Neuron (in vitro differentiated cells): ENCODE measurements around the gene NCOA7.
A peak's percentile ranks its signal among the peaks of the same experiment; 100 is the strongest.
"Not testable (repeated sequence)": the region's sequence is repeated elsewhere in the genome, so short reads cannot be mapped to it uniquely, and the experiment has no call there.

ENCODE experiments used
- H2AFZ ChIP-seq: one replicate; pipeline ENCODE4 v1.6.1; 2013; ENCODE audit warnings: low read depth, mild to moderate bottlenecking, inconsistent platforms, low read length, moderate library complexity
- H3K27me3 ChIP-seq: one replicate; pipeline ENCODE4 v1.6.1; 2013; ENCODE audit warnings: low read length; ENCODE audit not compliant: insufficient read depth
- H3K36me3 ChIP-seq: one replicate; pipeline ENCODE4 v1.6.1; 2013; ENCODE audit warnings: low read length; ENCODE audit not compliant: insufficient read depth
- H3K4me1 ChIP-seq: one replicate; pipeline ENCODE4 v1.6.1; 2013; ENCODE audit warnings: low read length; ENCODE audit not compliant: insufficient read depth
- H3K4me3 ChIP-seq: 2 replicates; pipeline ENCODE4 v1.5.1; 2013; ENCODE audit warnings: mild to moderate bottlenecking, low read length, moderate library complexity
- H3K9me3 ChIP-seq: one replicate; pipeline ENCODE4 v1.6.1; 2013; ENCODE audit warnings: low read length

The NCOA7 gene

DNA sequence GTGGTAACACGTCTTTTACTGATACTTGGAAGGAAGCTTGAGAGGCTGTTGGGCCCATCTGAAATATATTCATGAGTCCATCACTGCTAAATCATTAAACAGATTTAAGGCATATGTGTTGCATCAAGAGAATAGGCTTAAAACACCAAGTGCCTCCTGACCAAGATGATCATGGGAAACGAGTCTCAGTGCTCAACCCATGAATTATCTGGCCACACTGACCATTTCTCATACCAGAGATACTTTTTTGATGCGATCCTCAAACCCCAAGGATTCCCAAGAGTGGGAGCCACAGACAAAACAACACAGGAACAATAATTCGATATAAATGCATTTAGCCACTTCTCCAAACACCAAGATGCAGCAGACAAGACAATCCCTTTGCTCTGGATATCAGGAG is 24.1 kb upstream of the NCOA7 start:
- Histone ChIP-seq H3K9me3 (no peaks in the 10 kb centered on the region), H3K27me3 (peaks cover 12% of the 10 kb centered on the region), H3K36me3 (no peaks in the 10 kb centered on the region), H3K4me3 (no peak overlapping the region), H3K4me1 (no peaks in the 10 kb centered on the region), H2AFZ (no peak overlapping the region)

DNA sequence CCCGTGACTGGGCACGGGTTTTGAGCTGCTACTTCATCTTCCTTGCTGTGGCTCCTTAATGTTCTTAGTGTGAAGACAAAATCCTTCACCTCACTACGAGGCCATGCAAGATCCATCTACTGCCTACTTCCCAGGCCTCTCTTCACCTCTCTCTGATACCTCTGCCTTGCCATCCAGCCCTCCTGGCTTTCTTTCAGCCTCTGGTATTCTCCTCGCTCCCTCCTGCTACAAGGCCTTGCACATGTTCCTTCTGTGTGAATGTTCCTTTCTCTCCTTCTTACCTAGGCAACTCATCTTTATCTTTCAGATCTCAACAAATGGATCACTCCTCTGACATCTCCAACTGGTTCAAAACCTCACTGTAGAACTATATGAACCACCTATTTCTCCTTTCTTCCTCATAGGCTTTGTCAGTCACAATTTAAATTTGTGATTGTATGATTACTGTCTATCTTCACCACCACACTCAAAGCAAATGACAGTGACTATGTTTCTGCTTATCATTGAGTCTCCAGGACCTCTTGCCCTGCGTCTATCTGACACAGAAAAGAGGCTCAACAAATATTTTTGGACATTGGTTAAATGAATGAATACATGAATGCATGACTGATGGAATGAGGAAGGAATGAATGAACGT is 21.5 kb upstream of the NCOA7 start:
- Histone ChIP-seq H2AFZ (no peak overlapping the region), H3K4me1 (no peaks in the 10 kb centered on the region), H3K27me3 (peaks cover 12% of the 10 kb centered on the region), H3K9me3 (no peaks in the 10 kb centered on the region), H3K36me3 (no peaks in the 10 kb centered on the region), H3K4me3 (no peak overlapping the region)

DNA sequence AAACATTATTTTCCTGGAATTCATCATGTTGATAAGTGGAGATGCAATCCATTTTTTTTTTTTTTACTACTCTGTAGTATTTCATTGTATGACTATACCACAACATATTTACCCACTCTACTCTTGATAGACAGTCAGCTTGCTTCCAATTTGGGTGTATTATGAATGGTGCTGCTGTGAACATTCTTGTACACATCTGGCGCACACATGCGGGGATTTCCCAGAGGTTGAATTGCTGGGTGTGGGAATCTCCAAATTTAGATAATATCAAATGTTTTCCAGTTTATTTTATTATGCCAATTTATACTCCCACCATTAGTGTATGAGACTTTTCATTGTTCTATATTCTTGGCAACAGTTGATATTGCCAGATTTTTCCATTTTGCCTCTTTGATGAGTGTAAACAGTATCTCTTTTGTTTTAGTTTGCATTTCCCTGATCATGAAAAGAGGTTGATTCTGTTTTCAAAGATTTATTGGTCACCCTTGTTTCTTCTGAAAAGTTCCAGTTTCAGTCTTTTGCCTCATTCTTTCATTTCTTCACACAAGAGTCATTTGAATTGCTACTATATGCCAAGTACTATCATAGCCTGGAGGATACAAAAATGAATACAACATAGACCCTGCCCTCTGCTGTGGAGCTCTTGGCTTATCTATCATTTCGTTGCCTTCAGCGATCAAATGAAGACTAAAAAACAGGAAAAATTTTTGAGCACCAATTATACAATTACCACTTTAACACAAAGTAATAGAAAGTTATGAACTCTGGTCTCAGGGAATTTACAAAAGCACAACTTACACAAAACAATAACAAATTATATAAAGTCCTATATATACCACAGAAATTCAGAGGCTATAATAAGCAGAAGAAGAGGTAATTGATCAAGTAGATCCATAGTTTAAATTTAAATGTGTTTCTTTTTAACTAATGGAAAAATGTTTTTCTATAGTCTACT is 17.1 kb upstream of the NCOA7 start:
- no peaks in the 10 kb centered on the region for H3K4me1 ChIP-seq
- no peak overlapping the region for H2AFZ ChIP-seq
- H3K9me3 ChIP-seq, result no peaks in the 10 kb centered on the region
- no peaks in the 10 kb centered on the region for H3K36me3 ChIP-seq
- no peak overlapping the region for H3K4me3 ChIP-seq
- peaks cover 4% of the 10 kb centered on the region for H3K27me3 ChIP-seq

DNA sequence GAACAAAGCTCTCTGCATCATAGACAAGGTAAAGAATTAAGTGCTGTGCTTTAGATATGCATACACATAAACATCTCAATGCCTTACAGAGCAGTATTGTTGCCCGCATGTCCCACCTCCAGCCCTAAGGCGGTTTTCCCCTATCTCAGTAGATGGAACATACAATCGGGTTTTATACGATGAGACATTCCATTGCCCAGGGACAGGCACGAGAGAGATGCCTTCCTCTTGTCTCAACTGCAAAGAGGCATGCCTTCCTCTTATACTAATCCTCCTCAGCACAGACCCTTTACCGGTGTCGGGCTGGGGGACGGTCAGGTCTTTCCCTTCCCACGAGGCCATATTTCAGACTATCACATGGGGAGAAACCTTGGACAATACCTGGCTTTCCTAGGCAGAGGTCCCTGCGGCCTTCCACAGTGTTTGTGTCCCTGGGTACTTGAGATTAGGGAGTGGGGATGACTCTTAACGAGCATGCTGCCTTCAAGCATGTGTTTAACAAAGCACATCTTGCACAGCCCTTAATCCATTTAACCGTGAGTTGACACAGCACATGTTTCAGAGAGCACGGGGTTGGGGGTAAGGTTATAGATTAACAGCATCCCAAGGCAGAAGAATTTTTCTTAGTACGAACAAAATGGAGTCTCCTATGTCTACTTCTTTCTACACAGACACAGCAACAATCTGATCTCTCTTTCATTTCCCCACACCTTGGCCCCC is 14.5 kb upstream of the NCOA7 start:
- not testable (repeated sequence) for H3K4me3 ChIP-seq, H3K27me3 ChIP-seq, H3K36me3 ChIP-seq, H2AFZ ChIP-seq, H3K9me3 ChIP-seq, H3K4me1 ChIP-seq

DNA sequence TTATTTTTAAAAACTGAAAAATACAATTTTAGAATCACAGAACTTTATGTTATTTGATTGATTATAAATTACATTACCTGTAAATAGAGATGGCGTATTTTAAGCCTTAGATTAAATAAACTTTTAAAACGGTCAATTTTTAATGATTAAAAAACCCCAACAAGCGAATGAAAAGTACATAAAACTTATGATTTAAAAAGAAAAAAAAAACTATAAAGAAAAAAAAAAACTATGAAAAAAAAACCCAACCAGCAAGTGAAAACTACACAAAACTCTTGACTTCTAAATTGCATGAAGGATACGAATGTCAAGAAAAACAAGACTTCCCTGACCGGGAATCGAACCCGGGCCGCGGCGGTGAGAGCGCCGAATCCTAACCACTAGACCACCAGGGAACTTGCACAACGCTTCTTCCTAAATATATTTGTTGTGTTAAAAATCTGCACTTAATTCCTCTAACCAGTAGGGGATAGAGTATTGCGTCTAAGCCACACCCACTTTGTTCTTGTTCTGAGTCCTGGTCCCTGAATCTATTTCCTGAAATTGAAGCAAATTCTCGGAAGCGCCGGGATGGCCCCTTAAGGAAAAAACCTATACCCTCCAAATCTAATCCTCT is 10.7 kb upstream of the NCOA7 start:
- H3K4me3 ChIP-seq, result peak overlapping the region; percentile 59
- no peaks in the 10 kb centered on the region for H3K36me3 ChIP-seq
- peak overlapping the region; percentile 97 for H2AFZ ChIP-seq
- H3K9me3 ChIP-seq, result no peaks in the 10 kb centered on the region
- no peaks in the 10 kb centered on the region for H3K27me3 ChIP-seq
- H3K4me1 ChIP-seq, result peaks cover 3% of the 10 kb centered on the region

DNA sequence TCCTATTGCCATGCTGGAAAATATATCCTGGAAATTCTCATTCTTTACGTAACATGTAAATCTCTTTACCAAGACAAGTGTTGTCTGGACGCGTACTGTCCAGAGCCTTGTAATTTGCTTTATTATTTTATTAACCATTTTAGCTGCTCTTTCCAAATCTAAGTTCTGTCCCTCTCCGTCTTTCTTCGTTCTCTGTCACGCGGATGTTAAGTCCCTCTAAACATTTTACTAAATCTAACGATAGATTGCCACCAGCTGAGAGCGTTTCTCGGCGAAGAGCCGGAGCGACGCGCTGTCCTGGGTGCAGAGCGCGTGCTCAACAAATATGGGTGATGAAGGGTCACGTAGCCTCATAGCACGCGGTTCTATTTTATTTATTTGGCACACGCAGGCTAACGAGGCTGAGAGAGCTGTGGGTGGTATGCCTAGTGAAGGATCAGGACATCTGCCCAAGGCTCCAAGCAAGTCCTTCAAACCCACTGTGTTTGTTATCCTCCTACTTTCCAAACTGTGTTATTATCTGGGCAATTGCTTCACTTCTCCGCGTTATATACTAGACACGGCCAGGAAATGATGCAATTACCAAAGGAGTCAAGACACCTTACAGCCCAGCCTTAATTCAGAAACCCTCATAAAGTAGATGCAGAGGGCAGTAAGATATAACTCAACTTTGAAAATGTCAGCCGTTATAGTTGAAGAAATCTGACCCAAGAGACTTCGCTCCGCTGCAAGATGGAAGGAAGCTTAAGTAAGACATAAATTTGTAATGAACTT is 10.0 kb upstream of the NCOA7 start:
- peak overlapping the region; percentile 59 for H3K4me3 ChIP-seq
- peaks cover 3% of the 10 kb centered on the region for H3K4me1 ChIP-seq
- H3K27me3 ChIP-seq, result no peaks in the 10 kb centered on the region
- H2AFZ ChIP-seq, result peak overlapping the region; percentile 97
- no peaks in the 10 kb centered on the region for H3K36me3 ChIP-seq
- H3K9me3 ChIP-seq, result no peaks in the 10 kb centered on the region

DNA sequence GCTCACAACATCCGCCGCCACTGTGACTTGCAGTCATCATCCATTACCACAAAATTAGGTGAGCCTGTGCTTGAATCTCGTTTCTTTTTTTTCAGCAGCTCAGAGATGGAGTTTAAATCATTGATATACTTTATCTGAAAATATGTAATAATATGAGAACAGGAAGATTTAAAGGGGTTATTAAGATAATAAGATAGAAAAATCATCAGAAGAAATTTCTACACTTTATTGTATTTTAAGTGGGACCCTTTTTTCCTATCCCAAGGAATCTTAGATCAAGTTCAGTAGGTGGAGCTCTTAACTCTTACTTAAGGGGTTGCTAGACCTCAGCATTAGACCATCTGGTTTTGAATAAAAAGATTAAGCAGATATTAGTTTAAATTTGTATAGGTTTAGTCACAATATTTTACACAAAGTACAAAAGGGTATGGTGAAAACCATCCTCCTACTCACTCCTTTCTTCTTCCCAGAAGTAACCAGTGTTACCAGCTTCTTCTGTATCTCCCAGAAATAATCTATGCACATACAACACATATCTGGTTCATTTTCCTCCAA is 9.4 kb upstream of the NCOA7 start:
- Histone ChIP-seq H3K4me1 (peaks cover 3% of the 10 kb centered on the region), H3K4me3 (peak overlapping the region; percentile 59), H3K27me3 (no peaks in the 10 kb centered on the region), H3K9me3 (no peaks in the 10 kb centered on the region), H2AFZ (peak overlapping the region; percentile 97), H3K36me3 (no peaks in the 10 kb centered on the region)

DNA sequence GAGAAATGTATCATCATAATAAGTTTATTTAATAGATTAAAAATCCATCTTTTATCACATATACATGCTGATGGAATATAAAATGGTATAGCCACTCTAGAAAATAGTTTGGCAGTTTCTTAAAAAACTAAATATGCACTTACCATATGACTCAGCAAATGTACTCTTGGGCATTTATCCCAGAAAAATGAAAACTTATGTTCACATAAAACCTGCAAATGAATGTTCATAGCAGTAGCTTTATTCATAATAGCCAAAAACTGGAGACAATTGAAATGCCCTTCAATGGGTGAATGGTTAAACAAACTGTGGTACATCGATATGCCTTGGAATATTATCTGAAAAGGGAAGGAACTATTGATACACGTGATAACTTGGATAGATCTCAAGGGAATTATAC is 6.4 kb upstream of the NCOA7 start:
- Histone ChIP-seq H3K9me3 (no peaks in the 10 kb centered on the region), H2AFZ (no peak overlapping the region), H3K4me3 (no peak overlapping the region), H3K36me3 (no peaks in the 10 kb centered on the region), H3K27me3 (no peaks in the 10 kb centered on the region), H3K4me1 (peaks cover 8% of the 10 kb centered on the region)

DNA sequence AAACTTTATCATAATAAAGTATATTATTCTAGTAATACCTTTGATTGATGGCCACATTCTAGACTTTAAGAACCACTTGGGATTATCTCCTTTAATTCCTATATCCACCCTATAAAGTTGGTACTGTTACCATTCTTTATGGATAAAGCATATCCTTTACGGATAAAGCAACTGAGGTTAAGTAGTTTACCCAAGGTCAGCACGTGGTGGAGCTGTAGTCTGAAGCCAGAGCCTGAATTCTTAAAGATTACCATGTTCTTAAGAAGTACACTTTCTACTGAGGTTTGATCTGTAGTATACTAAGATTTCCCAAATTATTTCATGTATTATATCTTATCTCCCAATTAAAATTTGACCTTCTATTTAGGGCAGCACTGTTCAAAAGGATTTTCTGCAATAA is 3.0 kb upstream of the NCOA7 start:
- Histone ChIP-seq H2AFZ (no peak overlapping the region), H3K4me3 (no peak overlapping the region), H3K27me3 (no peaks in the 10 kb centered on the region), H3K9me3 (no peaks in the 10 kb centered on the region), H3K4me1 (peaks cover 19% of the 10 kb centered on the region), H3K36me3 (no peaks in the 10 kb centered on the region)

DNA sequence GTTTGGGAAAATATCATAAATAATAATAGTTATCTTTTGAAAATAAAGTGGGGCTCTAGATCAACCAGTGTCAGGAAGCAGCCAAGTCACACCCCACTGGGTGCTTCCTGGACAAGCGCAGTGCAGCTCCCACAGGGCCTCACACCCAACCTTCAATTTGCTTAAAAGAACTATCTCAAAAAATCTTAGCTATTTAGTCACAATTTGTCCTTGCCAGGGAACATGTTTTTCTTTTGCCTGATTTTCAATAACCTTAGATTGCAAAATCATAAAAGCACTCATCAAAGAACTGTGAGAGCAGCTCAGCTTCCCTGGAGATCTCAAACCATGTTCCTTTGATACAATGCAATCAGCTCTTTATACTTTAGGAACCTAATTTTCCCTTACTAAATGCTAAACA is 1.6 kb upstream of the NCOA7 start:
- no peaks in the 10 kb centered on the region for H3K9me3 ChIP-seq
- peak overlapping the region; percentile 98 for H2AFZ ChIP-seq
- H3K27me3 ChIP-seq, result no peaks in the 10 kb centered on the region
- peaks cover 19% of the 10 kb centered on the region for H3K4me1 ChIP-seq
- peak overlapping the region; percentile 68 for H3K4me3 ChIP-seq
- H3K36me3 ChIP-seq, result no peaks in the 10 kb centered on the region

DNA sequence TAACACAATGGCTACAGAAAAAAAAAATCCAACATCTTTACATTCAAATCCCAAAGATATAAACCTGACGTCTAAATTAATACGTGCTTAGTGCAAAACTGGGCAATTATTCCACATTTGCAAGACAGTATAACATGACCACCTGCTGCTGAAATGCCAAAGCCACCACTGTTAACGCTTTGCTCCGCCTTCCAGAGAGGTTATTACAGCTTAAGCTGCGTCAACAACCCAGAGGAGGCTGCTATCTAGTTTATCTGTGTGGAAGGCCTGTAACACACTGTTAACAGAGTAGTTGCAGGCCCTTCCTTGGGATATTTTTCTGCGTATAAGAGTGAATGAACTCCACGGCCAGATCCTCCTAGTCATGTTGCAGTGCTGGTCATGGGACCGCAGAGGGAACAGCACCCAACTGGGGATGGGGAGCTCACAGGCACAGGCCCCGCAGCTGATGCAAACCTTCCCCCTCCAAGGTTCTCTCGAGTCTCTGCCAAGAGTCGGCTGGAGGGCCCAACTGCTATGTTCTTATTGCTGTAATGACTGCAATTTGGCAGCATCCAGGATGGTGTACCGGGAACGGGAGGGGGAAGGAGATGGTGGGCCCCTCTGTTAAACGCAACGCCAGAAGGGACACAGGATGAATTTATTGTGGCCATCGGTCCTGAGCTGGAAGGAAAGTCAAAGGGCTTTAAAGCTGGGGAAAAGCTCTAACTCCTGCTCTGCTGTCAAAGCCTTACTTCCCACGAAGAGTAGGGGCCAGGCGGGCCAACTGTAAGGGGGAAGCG is 993 bp upstream of the NCOA7 start:
- H3K4me3 ChIP-seq, result peak overlapping the region; percentile 68
- H3K36me3 ChIP-seq, result no peaks in the 10 kb centered on the region
- H2AFZ ChIP-seq, result peak overlapping the region; percentile 98
- no peaks in the 10 kb centered on the region for H3K27me3 ChIP-seq
- no peaks in the 10 kb centered on the region for H3K9me3 ChIP-seq
- H3K4me1 ChIP-seq, result peaks cover 19% of the 10 kb centered on the region
